CD14-positive monocyte (primary cell): ENCODE data around the gene SMTNL2. TPM values are rescaled to one million over a fixed set of nuclear protein-coding genes. Genes with fewer than 3 reads are reported as not detected.

Experiments used
- DNase-seq, 3 donors: peaks; one replicate each; pipeline ENCODE4 v3.0.0-alpha.2; 2011 to 2022
- H2AFZ ChIP-seq: 2 replicates; pipeline ENCODE4 v1.6.0; 2012; ENCODE audit warnings: mild to moderate bottlenecking, low read depth, low read length, inconsistent platforms; ENCODE audit not compliant: insufficient read depth, poor library complexity, severe bottlenecking
- H3K27ac ChIP-seq, 2 donors: 1 replicate in 1 of 2; 2 replicates in 1 of 2; pipeline ENCODE4 v1.5.1; 2012 to 2013; ENCODE audit warnings: low read length in 2 of 2, control low read depth in 1 of 2, inconsistent platforms in 1 of 2, low read depth in 1 of 2, mild to moderate bottlenecking in 1 of 2
- H3K27me3 ChIP-seq, 2 donors: one replicate each; pipeline versions ENCODE4 v1.6.0 to v1.6.1; 2011 to 2013; ENCODE audit warnings: low read length in 2 of 2; ENCODE audit not compliant: control insufficient read depth in 2 of 2, insufficient read depth in 2 of 2
- H3K36me3 ChIP-seq, 2 donors: replicated peaks in 1 of 2; 1 replicate in 1 of 2; 2 replicates in 1 of 2; pipeline versions ENCODE4 v1.5.1 to v1.6.1; 2012 to 2013; ENCODE audit warnings: low read length in 2 of 2, control low read depth in 1 of 2, inconsistent platforms in 1 of 2, mild to moderate bottlenecking in 1 of 2; ENCODE audit not compliant: insufficient read depth in 2 of 2, control insufficient read depth in 1 of 2
- H3K4me1 ChIP-seq, 2 donors: 1 replicate in 1 of 2; 2 replicates in 1 of 2; pipeline versions ENCODE4 v1.5.1 to v1.6.1; 2012 to 2013; ENCODE audit warnings: low read length in 2 of 2, control low read depth in 1 of 2, inconsistent platforms in 1 of 2, mild to moderate bottlenecking in 1 of 2, moderate library complexity in 1 of 2; ENCODE audit not compliant: insufficient read depth in 2 of 2, control insufficient read depth in 1 of 2
- H3K4me2 ChIP-seq: replicated peaks from 2 replicates; pipeline ENCODE3; 2012; ENCODE audit warnings: low read length, moderate library complexity, mild to moderate bottlenecking; ENCODE audit not compliant: poor library complexity, severe bottlenecking; ENCODE audit errors: extremely low read depth
- H3K4me3 ChIP-seq, 3 experiments: fragments of 200-600 bp in 1 of 3; sonication (generic) in 1 of 3; replicated peaks in 1 of 3; 1 replicate in 2 of 3; 2 replicates in 1 of 3; pipeline ENCODE4 v1.5.1; 2011 to 2013; ENCODE audit warnings: low read length in 3 of 3, mild to moderate bottlenecking in 3 of 3, control low read depth in 2 of 3, low read depth in 2 of 3, inconsistent platforms in 1 of 3, moderate library complexity in 1 of 3
- H3K79me2 ChIP-seq: 2 replicates; pipeline ENCODE4 v1.6.0; 2012; ENCODE audit warnings: mild to moderate bottlenecking, control low read depth, inconsistent platforms, low read length, moderate library complexity; ENCODE audit not compliant: insufficient read depth
- H3K9ac ChIP-seq: 2 replicates; pipeline ENCODE4 v1.6.0; 2017; ENCODE audit warnings: low read length, mild to moderate bottlenecking; ENCODE audit not compliant: insufficient read depth, poor library complexity, severe bottlenecking
- H3K9me3 ChIP-seq, 2 donors: replicated peaks in 1 of 2; 1 replicate in 1 of 2; 2 replicates in 1 of 2; pipeline versions ENCODE4 v1.5.1 to v1.6.1; 2012 to 2013; ENCODE audit warnings: low read length in 2 of 2, control low read depth in 1 of 2; ENCODE audit not compliant: control insufficient read depth in 1 of 2, insufficient read depth in 1 of 2
- H4K20me1 ChIP-seq: 2 replicates; pipeline ENCODE4 v1.6.0; 2012; ENCODE audit warnings: mild to moderate bottlenecking, low read length, control low read depth, moderate library complexity; ENCODE audit not compliant: insufficient read depth
- H3K27ac Mint-ChIP-seq, 7 donors: one replicate each; pipeline ENCODE4 v1.8.0; 2020; ENCODE audit warnings: mild to moderate bottlenecking in 7 of 7, mixed read lengths in 7 of 7, moderate library complexity in 6 of 7, inconsistent platforms in 2 of 7
- H3K27me3 Mint-ChIP-seq, 3 donors: one replicate each; pipeline ENCODE4 v1.8.0; 2021 to 2022; ENCODE audit warnings: low read depth in 3 of 3, mild to moderate bottlenecking in 3 of 3, mixed read lengths in 3 of 3, moderate library complexity in 3 of 3, inconsistent platforms in 1 of 3
- H3K36me3 Mint-ChIP-seq, 2 donors: one replicate each; pipeline ENCODE4 v1.8.0; 2020; ENCODE audit warnings: mixed read lengths in 2 of 2, inconsistent platforms in 1 of 2, mild to moderate bottlenecking in 1 of 2
- H3K4me1 Mint-ChIP-seq: one replicate; pipeline ENCODE4 v1.8.0; 2020; ENCODE audit warnings: mild to moderate bottlenecking, mixed read lengths
- H3K4me3 Mint-ChIP-seq, 2 donors: one replicate each; pipeline ENCODE4 v1.8.0; 2020; ENCODE audit warnings: mild to moderate bottlenecking in 2 of 2, mixed read lengths in 2 of 2, moderate library complexity in 1 of 2
- H3K9me3 Mint-ChIP-seq, 7 donors: one replicate each; pipeline ENCODE4 v1.8.0; 2020 to 2022; ENCODE audit warnings: mixed read lengths in 7 of 7, mild to moderate bottlenecking in 6 of 7, moderate library complexity in 6 of 7, inconsistent platforms in 2 of 7
- WGBS: methylation state at CpG from one replicate; pipeline ENCODE4 v1.1.5; 2013; ENCODE audit warnings: missing lambda C conversion rate; ENCODE audit not compliant: insufficient coverage; 5-methylcytosine and 5-hydroxymethylcytosine counted together
- intact Hi-C, 2 donors: fragments of 100-400 bp; cut with micrococcal nuclease; formaldehyde crosslinking; loops; one replicate each; pipeline versions ENCODE4 v1.15.0 to v1.15.1; 2023
- polyA plus RNA-seq, 3 donors: library from polyadenylated mRNA; depleted of rRNA in 1 of 3; unstranded in 2 of 3; stranded (reverse) in 1 of 3; fragments of 300-500 nt in 2 of 3; fragments of >200 nt in 1 of 3; fragmentation: Illumina TruSeq in 2 of 3; gene quantifications; 1 replicate in 2 of 3; 2 replicates in 1 of 3; pipeline ENCODE4 v1.2.3, GENCODE V29; 2012 to 2021
- TF ChIP-seq, protein P1 (sequence below): fragments of 200-600 bp; IDR thresholded peaks from one replicate; pipeline ENCODE4 v1.8.0; 2022; ENCODE audit warnings: antibody characterized with exemption, mild to moderate bottlenecking

SMTNL2 gene
- polyA plus RNA-seq, 3 donors = 0.08 TPM; not detected in 2

GRCh38 chr17:4560837-4561256 is 23.5 kb upstream of the SMTNL2 start:
- Histone ChIP-seq H3K79me2 (no peaks in the 10 kb centered on the region), H3K27ac (no peak overlapping the region), H2AFZ (no peak overlapping the region), H3K9ac (no peak overlapping the region), H3K4me3 (no peak overlapping the region), H3K4me2 (no peak overlapping the region), H3K9me3 (no peaks in the 10 kb centered on the region), H3K27me3 (no peaks in the 10 kb centered on the region), H3K4me1 (peaks cover 5 to 8% of the 10 kb centered on the region in 2 donors), H4K20me1 (no peaks in the 10 kb centered on the region), H3K36me3 (no peaks in the 10 kb centered on the region)
- peak overlapping the region in 1 of 7 donors; percentile 52 for H3K27ac Mint-ChIP-seq
- DNase-seq = no peak
- TF ChIP-seq, protein P1, sequence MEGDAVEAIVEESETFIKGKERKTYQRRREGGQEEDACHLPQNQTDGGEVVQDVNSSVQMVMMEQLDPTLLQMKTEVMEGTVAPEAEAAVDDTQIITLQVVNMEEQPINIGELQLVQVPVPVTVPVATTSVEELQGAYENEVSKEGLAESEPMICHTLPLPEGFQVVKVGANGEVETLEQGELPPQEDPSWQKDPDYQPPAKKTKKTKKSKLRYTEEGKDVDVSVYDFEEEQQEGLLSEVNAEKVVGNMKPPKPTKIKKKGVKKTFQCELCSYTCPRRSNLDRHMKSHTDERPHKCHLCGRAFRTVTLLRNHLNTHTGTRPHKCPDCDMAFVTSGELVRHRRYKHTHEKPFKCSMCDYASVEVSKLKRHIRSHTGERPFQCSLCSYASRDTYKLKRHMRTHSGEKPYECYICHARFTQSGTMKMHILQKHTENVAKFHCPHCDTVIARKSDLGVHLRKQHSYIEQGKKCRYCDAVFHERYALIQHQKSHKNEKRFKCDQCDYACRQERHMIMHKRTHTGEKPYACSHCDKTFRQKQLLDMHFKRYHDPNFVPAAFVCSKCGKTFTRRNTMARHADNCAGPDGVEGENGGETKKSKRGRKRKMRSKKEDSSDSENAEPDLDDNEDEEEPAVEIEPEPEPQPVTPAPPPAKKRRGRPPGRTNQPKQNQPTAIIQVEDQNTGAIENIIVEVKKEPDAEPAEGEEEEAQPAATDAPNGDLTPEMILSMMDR = no peak
- H3K36me3 Mint-ChIP-seq = no peaks in the 10 kb centered on the region
- H3K27me3 Mint-ChIP-seq = peaks cover 0 to 5% (median 3%) of the 10 kb centered on the region in 3 donors
- H3K4me3 Mint-ChIP-seq = no peak overlapping the region
- H3K9me3 Mint-ChIP-seq = no peaks in the 10 kb centered on the region
- peaks cover 20% of the 10 kb centered on the region for H3K4me1 Mint-ChIP-seq
- 97% methylated on average over 9 of the region's 11 CpGs for WGBS
- intact Hi-C loops = loop anchor here in 1 of 2 donors (10.0 kb wide), 1 partner anchor 136 kb away; no protein-coding TSS in a partner anchor

DNA sequence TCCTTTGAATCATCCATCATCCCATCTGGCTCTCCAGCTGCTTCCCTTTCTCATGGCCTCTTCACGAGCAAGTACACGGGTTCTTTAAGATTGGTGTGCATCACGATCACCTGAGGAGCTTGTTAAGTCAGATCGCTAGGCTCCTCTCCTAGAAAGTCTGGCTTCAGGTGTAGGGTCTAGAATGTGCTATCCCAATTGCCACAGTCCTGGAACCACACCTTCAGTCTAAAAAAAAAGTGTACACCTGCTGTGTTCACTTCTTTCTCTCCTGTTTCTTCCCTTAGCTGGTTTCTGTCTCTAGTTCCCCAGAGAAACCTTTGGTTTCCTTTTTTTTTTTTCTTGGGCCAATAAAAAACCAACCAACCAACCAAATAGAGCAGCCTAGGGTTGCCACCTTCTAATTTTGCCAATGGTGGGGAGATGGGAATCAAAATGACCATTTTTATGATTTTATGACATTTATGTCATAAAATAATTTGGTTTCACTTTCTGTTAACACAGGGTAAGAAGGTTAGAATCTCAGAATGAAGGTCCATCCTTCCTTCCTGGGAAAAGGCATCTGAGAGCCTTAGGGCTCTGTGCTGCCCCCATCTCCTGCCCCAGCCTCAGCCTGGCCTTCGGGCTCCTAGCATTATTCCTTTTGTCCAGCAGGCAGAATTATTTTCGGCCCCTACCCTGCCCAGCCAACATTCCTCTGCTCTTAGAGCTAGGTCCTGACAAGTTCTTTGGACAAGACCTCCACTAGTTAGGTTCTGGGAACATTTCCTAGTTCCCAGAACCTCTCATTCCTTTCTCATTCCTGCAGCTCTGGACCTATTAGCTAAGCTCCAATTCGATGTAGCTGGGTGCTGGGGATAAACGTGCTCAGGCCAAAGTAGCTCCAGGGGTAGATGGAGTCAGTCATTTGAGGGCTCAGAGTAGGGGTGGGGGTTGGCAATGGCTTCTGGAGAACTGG is 22.0 kb upstream of the SMTNL2 start:
- H3K36me3 ChIP-seq = no peaks in the 10 kb centered on the region
- peaks cover 2 to 4% of the 10 kb centered on the region in 2 donors for H3K4me1 ChIP-seq
- peaks cover 17% of the 10 kb centered on the region for H3K4me1 Mint-ChIP-seq
- no peak overlapping the region for H3K4me2 ChIP-seq
- no peaks in the 10 kb centered on the region for H3K79me2 ChIP-seq
- peaks cover 0 to 4% (median 2%) of the 10 kb centered on the region in 3 donors for H3K27me3 Mint-ChIP-seq
- H3K4me3 Mint-ChIP-seq = peak overlapping the region in 1 of 2 donors; percentile 14
- no peaks in the 10 kb centered on the region for H4K20me1 ChIP-seq
- no peak overlapping the region for H3K27ac ChIP-seq
- H3K9me3 Mint-ChIP-seq = no peaks in the 10 kb centered on the region
- no peaks in the 10 kb centered on the region for H3K9me3 ChIP-seq
- peak overlapping the region; percentile 12 for H2AFZ ChIP-seq
- no peak overlapping the region for H3K4me3 ChIP-seq
- DNase-seq = no peak
- peak overlapping the region in 2 of 7 donors; percentile 4 to 54 for H3K27ac Mint-ChIP-seq
- WGBS = 81% methylated on average over 7 of the region's 8 CpGs
- H3K36me3 Mint-ChIP-seq = no peaks in the 10 kb centered on the region
- intact Hi-C loops = loop anchor here in 1 of 2 donors (10.0 kb wide), 1 partner anchor 137 kb away; no protein-coding TSS in a partner anchor
- no peaks in the 10 kb centered on the region for H3K27me3 ChIP-seq
- TF ChIP-seq, protein P1 = no peak
- no peak overlapping the region for H3K9ac ChIP-seq
